Neural cell (in vitro differentiated cells): ENCODE data around the gene ALAS1. TPM values are rescaled to one million over a fixed set of nuclear protein-coding genes. Genes with fewer than 3 reads are reported as not detected.

Experiments used
- H2AFZ ChIP-seq: fragments of 200-600, 300-800 bp; sonication (generic), shearing (Covaris generic); 2 replicates; pipeline ENCODE4 v1.6.0; 2014; ENCODE audit warnings: low read depth, mild to moderate bottlenecking, antibody characterized with exemption, low read length, moderate library complexity
- H3F3A ChIP-seq: fragments of 200-600 bp; shearing (Covaris generic); 2 replicates; pipeline ENCODE4 v1.6.1; 2016; ENCODE audit warnings: mild to moderate bottlenecking, moderate library complexity, mixed read lengths, antibody characterized with exemption, low read length; ENCODE audit not compliant: insufficient read depth, poor library complexity, severe bottlenecking
- H3K27ac ChIP-seq: fragments of 200-600, 300-800 bp; sonication (generic), shearing (Covaris generic); 2 replicates; pipeline ENCODE4 v1.5.1; 2014; ENCODE audit warnings: mild to moderate bottlenecking, low read length, moderate library complexity
- H3K27me3 ChIP-seq: fragments of 300-800, 200-600 bp; sonication (generic), shearing (Covaris generic); 2 replicates; pipeline ENCODE4 v1.6.0; 2014; ENCODE audit warnings: mild to moderate bottlenecking, low read depth, low read length, moderate library complexity; ENCODE audit not compliant: insufficient read depth
- H3K36me3 ChIP-seq: fragments of 300-800, 200-600 bp; sonication (generic), shearing (Covaris generic); 2 replicates; pipeline ENCODE4 v1.5.1; 2014; ENCODE audit warnings: mild to moderate bottlenecking, antibody characterized with exemption, low read length, moderate library complexity; ENCODE audit not compliant: insufficient read depth
- H3K4me2 ChIP-seq: fragments of 300-800, 200-600 bp; sonication (generic), shearing (Covaris generic); 2 replicates; pipeline ENCODE4 v1.6.0; 2014; ENCODE audit warnings: mild to moderate bottlenecking, low read length
- H3K4me3 ChIP-seq: fragments of 300-800, 200-600 bp; sonication (generic), shearing (Covaris generic); 2 replicates; pipeline ENCODE4 v1.5.1; 2014; ENCODE audit warnings: mild to moderate bottlenecking, low read length, moderate library complexity
- H3K79me2 ChIP-seq: fragments of 200-600 bp; shearing (Covaris generic); replicated peaks from 2 replicates; pipeline ENCODE4 v1.6.0; 2014; ENCODE audit warnings: mild to moderate bottlenecking, low read length, moderate library complexity; ENCODE audit not compliant: insufficient read depth
- H3K9ac ChIP-seq: fragments of 300-800, 200-600 bp; sonication (generic), shearing (Covaris generic); 2 replicates; pipeline ENCODE4 v1.6.1; 2016; ENCODE audit warnings: mild to moderate bottlenecking, low read length, mixed read lengths
- H3K9me2 ChIP-seq: fragments of 200-600 bp; shearing (Covaris generic); 2 replicates; pipeline ENCODE4 v1.6.1; 2016; ENCODE audit warnings: mild to moderate bottlenecking, low read length, mixed read lengths; ENCODE audit not compliant: insufficient read depth
- H3K9me3 ChIP-seq: fragments of 200-600, 300-800 bp; sonication (generic), shearing (Covaris generic); 2 replicates; pipeline ENCODE4 v1.6.1; 2016; ENCODE audit warnings: mild to moderate bottlenecking, mixed run types, low read length, moderate library complexity, mixed read lengths
- H4K20me1 ChIP-seq: fragments of 200-600 bp; shearing (Covaris generic); 2 replicates; pipeline ENCODE4 v1.6.1; 2016; ENCODE audit warnings: mild to moderate bottlenecking, mixed run types; ENCODE audit not compliant: insufficient read depth
- CTCF ChIP-seq: fragments of 450-650 bp; IDR thresholded peaks from 2 replicates; pipeline ENCODE4 v1.5.1; 2014; ENCODE audit warnings: antibody characterized with exemption, mild to moderate bottlenecking, moderate library complexity; ENCODE audit not compliant: poor library complexity, severe bottlenecking
- EP300 ChIP-seq: fragments of 450-650 bp; conservative IDR thresholded peaks from 2 replicates; pipeline ENCODE4 v1.6.1; 2014; ENCODE audit warnings: antibody characterized with exemption, mild to moderate bottlenecking, moderate library complexity; ENCODE audit not compliant: poor library complexity, severe bottlenecking
- EZH2 ChIP-seq: fragments of 200-600, 300-800 bp; shearing (Covaris generic), sonication (generic); IDR thresholded peaks from 2 replicates; pipeline ENCODE4 v1.6.1; 2014; ENCODE audit warnings: antibody characterized with exemption, low read length, borderline replicate concordance, mild to moderate bottlenecking; ENCODE audit not compliant: insufficient read depth, poor library complexity, severe bottlenecking
- MXI1 ChIP-seq: fragments of 450-650 bp; conservative IDR thresholded peaks from 2 replicates; pipeline ENCODE4 v1.6.1; 2014; ENCODE audit warnings: antibody characterized with exemption, mild to moderate bottlenecking; ENCODE audit not compliant: poor library complexity, severe bottlenecking
- POLR2AphosphoS5 ChIP-seq: IDR thresholded peaks from 2 replicates; pipeline ENCODE4 v1.6.1; 2012
- RAD21 ChIP-seq: fragments of 450-650 bp; conservative IDR thresholded peaks from 2 replicates; pipeline ENCODE4 v1.6.1; 2014; ENCODE audit warnings: antibody characterized with exemption, mild to moderate bottlenecking, moderate library complexity
- SMC3 ChIP-seq: fragments of 450-650 bp; conservative IDR thresholded peaks from 2 replicates; pipeline ENCODE4 v1.6.1; 2014; ENCODE audit warnings: antibody characterized with exemption, mild to moderate bottlenecking, moderate library complexity; ENCODE audit not compliant: poor library complexity
- TAF1 ChIP-seq: IDR thresholded peaks from 2 replicates; pipeline ENCODE4 v1.6.1; 2012; ENCODE audit warnings: low read depth
- polyA plus RNA-seq: library from polyadenylated mRNA; depleted of rRNA; stranded (reverse); fragments of >200 nt; gene quantifications from 2 replicates; pipeline ENCODE4 v1.2.3, GENCODE V29; 2014

The ALAS1 gene
- polyA plus RNA-seq, 1 donor from 2014 or later: 66.0 TPM

- Histone ChIP-seq H3K27me3 (no peaks in the 10 kb centered on the region), H3K4me3 (no peak overlapping the region), H3K27ac (no peak overlapping the region), H4K20me1 (no peaks in the 10 kb centered on the region), H3K9me2 (no peaks in the 10 kb centered on the region), H3K36me3 (no peaks in the 10 kb centered on the region), H3K4me2 (no peak overlapping the region), H3K79me2 (no peaks in the 10 kb centered on the region), H3F3A (no peaks in the 10 kb centered on the region), H3K9ac (no peak overlapping the region), H3K9me3 (no peaks in the 10 kb centered on the region), H2AFZ (no peak overlapping the region)
- no peak for TF ChIP-seq RAD21
- no peak for TF ChIP-seq TAF1
- TF ChIP-seq SMC3: no peak
- no peak for TF ChIP-seq EP300
- TF ChIP-seq MXI1: no peak
- TF ChIP-seq EZH2: no peak
Observed at GRCh38 chr3:52215351-52215750, 17.4 kb downstream of the ALAS1 start.

- Histone ChIP-seq H2AFZ (no peak overlapping the region), H3K9me2 (no peaks in the 10 kb centered on the region), H3K79me2 (no peaks in the 10 kb centered on the region), H3K36me3 (no peaks in the 10 kb centered on the region), H3K4me2 (no peak overlapping the region), H3K4me3 (no peak overlapping the region), H4K20me1 (no peaks in the 10 kb centered on the region), H3K9me3 (no peaks in the 10 kb centered on the region), H3K27me3 (no peaks in the 10 kb centered on the region), H3K27ac (no peak overlapping the region), H3K9ac (no peak overlapping the region), H3F3A (no peaks in the 10 kb centered on the region)
- TF ChIP-seq RAD21: no peak
- no peak for TF ChIP-seq SMC3
Observed at GRCh38 chr3:52216585-52217408, 18.8 kb downstream of the ALAS1 start.

- H3K27me3 ChIP-seq: no peaks in the 10 kb centered on the region
- no peaks in the 10 kb centered on the region for H3K9me2 ChIP-seq
- H2AFZ ChIP-seq: no peak overlapping the region
- no peak overlapping the region for H3K4me3 ChIP-seq
- no peak overlapping the region for H3K4me2 ChIP-seq
- no peaks in the 10 kb centered on the region for H3F3A ChIP-seq
- H3K27ac ChIP-seq: no peak overlapping the region
- TF ChIP-seq SMC3 (no peak), MXI1 (no peak), EP300 (no peak), CTCF (no peak), RAD21 (no peak), POLR2AphosphoS5 (no peak), EZH2 (no peak), TAF1 (no peak)
- H3K9me3 ChIP-seq: no peaks in the 10 kb centered on the region
- no peaks in the 10 kb centered on the region for H3K79me2 ChIP-seq
- H4K20me1 ChIP-seq: no peaks in the 10 kb centered on the region
- H3K36me3 ChIP-seq: no peaks in the 10 kb centered on the region
- H3K9ac ChIP-seq: no peak overlapping the region
Observed at GRCh38 chr3:52217409-52217805, 19.4 kb downstream of the ALAS1 start.
